HG02981 (cell line): ENCODE data around the gene NKAIN2.

Experiments used
- ATAC-seq: cut with Tn5 transposase; IDR thresholded peaks from one replicate; pipeline ENCODE4 v1.9.1; 2021; ENCODE audit warnings: mild to moderate bottlenecking, moderate library complexity; ENCODE audit not compliant: unreplicated experiment

NKAIN2 gene

GRCh38 chr6:124868481-124868880 is 1064.8 kb downstream of the NKAIN2 start:
- ATAC-seq, result no peak

- ATAC-seq, result no peak
Observed at GRCh38 chr6:124869416-124869815, 1065.8 kb downstream of the NKAIN2 start.

- no peak for ATAC-seq
Observed at GRCh38 chr6:124870611-124871459, 1067.2 kb downstream of the NKAIN2 start.

GRCh38 chr6:124872361-124873065 is 1068.8 kb downstream of the NKAIN2 start:
- ATAC-seq, result peak; percentile 84

- ATAC-seq, result peak; percentile 18
Observed at GRCh38 chr6:124873066-124873410, 1069.4 kb downstream of the NKAIN2 start.
